ENCODE measurements around the gene SUFU. TPM values are rescaled to one million over a fixed set of nuclear protein-coding genes. Genes with fewer than 3 reads are reported as not detected.

SUFU gene
- total RNA-seq, 1 experiment from 2014 or later: 12.6 TPM

- Histone ChIP-seq H3K27ac (peak overlapping the region; percentile 80), H3K27me3 (no peaks in the 10 kb centered on the region), H3K36me3 (no peaks in the 10 kb centered on the region), H3K9me3 (replicated peaks) (no peaks in the 10 kb centered on the region), H3K4me3 (peak overlapping the region; percentile 86), H3K4me1 (peaks cover 5% of the 10 kb centered on the region; the same call in 1 of the 2 replicates)
- DNase-seq: peak; percentile 99
Observed at GRCh38 chr10:102641880-102642735, 138.3 kb downstream of the SUFU start.

DNA sequence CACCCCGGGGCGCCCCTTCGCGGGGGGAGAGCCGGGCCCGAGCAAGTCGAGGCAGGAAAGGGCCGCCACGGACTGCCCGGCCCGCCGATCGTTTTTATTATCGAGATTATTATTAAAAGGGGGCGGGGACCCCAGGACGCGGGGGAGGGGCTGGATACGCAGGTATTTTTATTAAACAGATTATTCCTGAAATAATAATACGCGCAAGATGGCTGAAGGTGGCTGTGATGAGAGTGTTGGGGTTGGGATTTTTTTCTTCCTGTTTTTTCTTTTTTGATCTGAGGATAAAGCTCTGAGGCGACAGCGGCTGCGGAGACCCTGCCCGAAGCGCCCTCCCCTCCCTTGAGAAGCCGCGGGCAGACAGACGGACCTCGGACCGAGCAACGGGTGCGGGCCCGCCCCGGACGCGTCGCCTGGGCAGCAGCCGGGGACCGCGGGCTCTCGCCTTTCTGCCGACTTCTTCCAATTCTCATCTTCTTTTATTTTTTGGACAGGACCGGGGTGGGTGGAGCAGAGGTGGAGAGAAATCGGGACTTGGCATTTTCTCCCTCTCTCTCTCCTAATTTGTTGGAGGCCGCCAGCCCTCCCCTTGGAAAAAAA is 139.1 kb downstream of the SUFU start:
- Histone ChIP-seq H3K4me1 (peaks cover 10% of the 10 kb centered on the region), H3K27me3 (no peaks in the 10 kb centered on the region), H3K9me3 (replicated peaks) (no peaks in the 10 kb centered on the region), H3K27ac (peak overlapping the region; percentile 80), H3K4me3 (peak overlapping the region; percentile 86), H3K36me3 (0 out of 2 replicates have a peak, but pooled peaks cover 2% of the 10 kb centered on the region)
- DNase-seq: peak; percentile 38 to 52

- Histone ChIP-seq H3K36me3 (0 out of 2 replicates have a peak, but pooled peaks cover 2% of the 10 kb centered on the region), H3K9me3 (replicated peaks) (no peaks in the 10 kb centered on the region), H3K4me3 (peak overlapping the region; percentile 86), H3K4me1 (peaks cover 17% of the 10 kb centered on the region), H3K27ac (peak overlapping the region; percentile 80), H3K27me3 (no peaks in the 10 kb centered on the region)
- peak; percentile 75 to 77 for DNase-seq
Observed at GRCh38 chr10:102643336-102644065, 139.7 kb downstream of the SUFU start.

GRCh38 chr10:102644066-102644645 is 140.4 kb downstream of the SUFU start, which contains the start of gene TRIM8:
TRIM8 (plus strand) TSS chr10:102644479; CDS start chr10:102644618, 139 bp downstream.
- no peaks in the 10 kb centered on the region for H3K9me3 ChIP-seq (replicated peaks)
- H3K27me3 ChIP-seq: no peaks in the 10 kb centered on the region
- H3K36me3 ChIP-seq: 0 out of 2 replicates have a peak, but pooled peaks cover 2% of the 10 kb centered on the region
- peaks cover 21% of the 10 kb centered on the region for H3K4me1 ChIP-seq
- H3K4me3 ChIP-seq: peak within 1 kb of the TSS; percentile 86
- H3K27ac ChIP-seq: peak within 1 kb of the TSS; percentile 79
- DNase-seq: peak; percentile 58 to 67

- Histone ChIP-seq H3K4me1 (peaks cover 26% of the 10 kb centered on the region), H3K27me3 (no peaks in the 10 kb centered on the region), H3K9me3 (replicated peaks) (no peaks in the 10 kb centered on the region), H3K36me3 (0 out of 2 replicates have a peak, but pooled peaks cover 2% of the 10 kb centered on the region), H3K4me3 (peak overlapping the region; percentile 86), H3K27ac (peak overlapping the region; percentile 79)
- peak; percentile 82 to 84 for DNase-seq
Observed at GRCh38 chr10:102644646-102645387, 141.0 kb downstream of the SUFU start.

- peaks cover 29% of the 10 kb centered on the region for H3K4me1 ChIP-seq
- 0 out of 2 replicates have a peak, but pooled peaks cover 2% of the 10 kb centered on the region for H3K36me3 ChIP-seq
- H3K4me3 ChIP-seq: peak overlapping the region; percentile 86
- DNase-seq: peak; percentile 67 to 81
- H3K27me3 ChIP-seq: no peaks in the 10 kb centered on the region
- H3K27ac ChIP-seq: peak overlapping the region; percentile 79
- H3K9me3 ChIP-seq (replicated peaks): no peaks in the 10 kb centered on the region
Observed at GRCh38 chr10:102645388-102645740, 141.6 kb downstream of the SUFU start.

GRCh38 chr10:102645741-102646609 is 142.2 kb downstream of the SUFU start:
- peak; percentile 92 to 94 for DNase-seq
- peak overlapping the region; percentile 86 for H3K4me3 ChIP-seq
- no peaks in the 10 kb centered on the region for H3K27me3 ChIP-seq
- peak overlapping the region; percentile 79 for H3K27ac ChIP-seq
- H3K4me1 ChIP-seq: peaks cover 30% of the 10 kb centered on the region
- H3K36me3 ChIP-seq: peaks cover 3% of the 10 kb centered on the region; the same call in 1 of the 2 replicates
- no peaks in the 10 kb centered on the region for H3K9me3 ChIP-seq (replicated peaks)

DNA sequence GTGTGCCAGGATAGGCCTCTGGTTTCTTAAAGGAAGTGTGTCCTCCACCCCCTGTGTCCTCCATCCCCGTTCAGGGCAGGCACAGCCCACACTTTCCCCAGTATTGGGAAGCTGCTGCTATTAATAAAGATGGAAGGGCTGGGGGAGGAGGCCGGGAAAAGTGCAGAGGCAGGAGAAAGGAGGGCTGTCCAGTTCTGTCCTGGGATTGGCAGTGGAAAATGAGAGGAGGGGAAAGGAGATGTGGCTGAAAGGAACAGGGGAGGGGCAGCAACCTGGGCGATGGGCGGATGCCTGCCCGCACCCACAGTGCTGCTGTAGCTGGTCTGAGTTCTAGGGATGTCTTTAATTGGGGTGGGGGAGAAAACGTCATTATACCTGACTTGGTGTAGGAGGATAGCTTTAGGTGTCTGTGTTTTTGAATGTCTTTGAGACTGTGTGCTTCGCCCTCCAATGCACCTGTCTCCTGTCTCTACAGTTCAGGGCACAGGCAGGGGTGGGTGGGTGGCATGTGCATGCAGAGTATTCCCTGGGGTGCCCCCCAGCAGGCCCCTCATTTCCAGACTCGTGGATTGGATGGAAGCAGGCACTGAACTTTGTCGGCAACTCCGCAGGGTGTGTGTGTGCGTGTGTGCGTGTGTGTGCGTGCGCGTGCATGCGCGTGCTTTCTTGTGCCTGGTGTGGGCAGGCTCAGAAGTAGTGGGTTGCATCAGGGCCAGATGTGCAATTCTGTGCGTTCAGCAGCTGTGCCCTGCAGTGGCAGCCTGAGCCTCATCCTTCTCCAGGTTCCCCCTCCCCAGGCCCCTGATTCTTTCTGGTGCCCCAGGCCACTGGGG is 143.1 kb downstream of the SUFU start:
- H3K27me3 ChIP-seq: no peaks in the 10 kb centered on the region
- H3K36me3 ChIP-seq: peaks cover 10% of the 10 kb centered on the region
- H3K9me3 ChIP-seq (replicated peaks): no peaks in the 10 kb centered on the region
- DNase-seq: peak; percentile 53 to 69
- H3K4me3 ChIP-seq: peak overlapping the region; percentile 86
- H3K4me1 ChIP-seq: peaks cover 30% of the 10 kb centered on the region
- peak overlapping the region; percentile 79 for H3K27ac ChIP-seq

GRCh38 chr10:102647443-102648268 is 143.9 kb downstream of the SUFU start:
- Histone ChIP-seq H3K4me1 (peaks cover 30% of the 10 kb centered on the region), H3K27ac (no peak overlapping the region), H3K36me3 (peaks cover 18% of the 10 kb centered on the region), H3K9me3 (replicated peaks) (no peaks in the 10 kb centered on the region), H3K27me3 (no peaks in the 10 kb centered on the region), H3K4me3 (no peak overlapping the region)
- no peak for DNase-seq

DNA sequence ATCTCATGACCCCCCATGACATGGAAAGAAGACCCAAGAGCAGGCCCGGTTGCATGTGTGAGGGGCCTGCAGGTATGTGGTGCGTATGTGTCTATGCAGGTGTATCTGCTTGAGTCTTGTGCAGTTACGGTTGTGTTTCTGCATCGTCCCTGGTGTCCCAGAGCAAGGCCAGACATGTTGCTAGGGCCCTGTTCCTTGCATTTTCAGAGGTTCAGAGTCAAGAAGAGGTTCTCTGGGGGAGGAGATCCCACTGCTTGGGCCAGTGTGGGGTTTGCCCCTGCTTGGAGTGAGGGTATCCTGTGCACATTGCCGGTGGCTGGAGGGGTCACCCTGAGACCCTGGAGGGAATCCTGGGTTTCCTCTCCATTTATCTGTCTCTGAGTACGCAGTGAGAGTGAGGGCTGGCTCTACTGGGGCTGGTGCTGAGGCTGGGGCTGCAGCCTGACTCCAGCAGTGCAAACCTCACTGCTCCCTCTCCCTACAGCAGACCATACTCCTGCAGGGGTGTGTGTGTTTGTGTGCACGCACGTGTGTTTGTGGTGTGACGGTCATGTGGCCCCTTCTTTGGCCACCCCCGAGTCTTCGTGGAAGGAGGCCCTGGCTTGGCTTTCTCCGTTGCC is 144.6 kb downstream of the SUFU start:
- no peak overlapping the region for H3K4me3 ChIP-seq

More for the DNA sequence above, 144.6 kb downstream of the SUFU start:
- Histone ChIP-seq H3K4me1 (peaks cover 30% of the 10 kb centered on the region), H3K27ac (no peak overlapping the region), H3K27me3 (no peaks in the 10 kb centered on the region), H3K9me3 (replicated peaks) (no peaks in the 10 kb centered on the region), H3K36me3 (peaks cover 24% of the 10 kb centered on the region)
- DNase-seq: no peak

Measured in SJCRH30 (cell line).